GM18517 (cell line): ENCODE measurements around the gene IL1RL1.
A peak's percentile ranks its signal among the peaks of the same experiment; 100 is the strongest.
"Not testable (repeated sequence)": the region's sequence is repeated elsewhere in the genome, so short reads cannot be mapped to it uniquely, and the experiment has no call there.

Experiments
- ATAC-seq: cut with Tn5 transposase; IDR thresholded peaks from one replicate; pipeline ENCODE4 v1.9.1; 2021; ENCODE audit warnings: mild to moderate bottlenecking, moderate library complexity; ENCODE audit not compliant: unreplicated experiment

The IL1RL1 gene

DNA sequence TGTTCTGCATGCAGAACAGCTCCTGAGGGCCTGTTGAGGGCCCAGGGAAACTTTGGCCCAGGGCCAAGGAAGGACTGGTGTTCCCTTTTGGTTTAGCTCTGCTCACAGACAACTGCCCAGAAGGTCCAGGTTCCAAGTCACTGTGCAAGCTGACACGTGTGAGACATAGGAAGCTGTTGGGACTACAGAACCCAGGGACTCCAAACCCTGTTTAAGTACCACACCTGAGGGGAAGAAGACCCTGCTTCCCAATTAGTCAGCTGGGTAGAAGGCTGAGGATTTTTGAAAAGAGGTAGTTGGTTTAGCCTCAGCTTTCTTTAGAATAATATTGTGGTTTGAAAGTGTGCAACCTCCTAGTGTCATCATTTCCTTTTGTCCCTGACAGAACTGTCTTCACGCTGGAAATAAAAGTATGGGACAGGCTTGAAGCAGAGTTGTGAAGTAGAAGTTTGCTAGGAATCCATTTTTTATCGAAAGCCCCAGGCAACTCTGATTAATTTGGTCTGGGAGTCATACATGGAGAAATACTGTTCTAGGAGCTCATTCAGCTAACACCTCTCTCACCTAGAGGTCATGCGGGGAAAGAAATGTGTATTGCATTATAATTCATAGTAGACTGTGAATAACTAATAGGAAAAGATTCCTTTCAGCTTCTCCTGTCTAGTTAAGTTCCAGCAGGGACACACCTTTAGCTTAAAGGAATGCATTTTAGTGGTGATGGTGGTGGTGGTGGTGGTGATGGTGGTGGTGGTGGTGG lies 19.9 kb upstream of the IL1RL1 start:
- no peak for ATAC-seq

DNA sequence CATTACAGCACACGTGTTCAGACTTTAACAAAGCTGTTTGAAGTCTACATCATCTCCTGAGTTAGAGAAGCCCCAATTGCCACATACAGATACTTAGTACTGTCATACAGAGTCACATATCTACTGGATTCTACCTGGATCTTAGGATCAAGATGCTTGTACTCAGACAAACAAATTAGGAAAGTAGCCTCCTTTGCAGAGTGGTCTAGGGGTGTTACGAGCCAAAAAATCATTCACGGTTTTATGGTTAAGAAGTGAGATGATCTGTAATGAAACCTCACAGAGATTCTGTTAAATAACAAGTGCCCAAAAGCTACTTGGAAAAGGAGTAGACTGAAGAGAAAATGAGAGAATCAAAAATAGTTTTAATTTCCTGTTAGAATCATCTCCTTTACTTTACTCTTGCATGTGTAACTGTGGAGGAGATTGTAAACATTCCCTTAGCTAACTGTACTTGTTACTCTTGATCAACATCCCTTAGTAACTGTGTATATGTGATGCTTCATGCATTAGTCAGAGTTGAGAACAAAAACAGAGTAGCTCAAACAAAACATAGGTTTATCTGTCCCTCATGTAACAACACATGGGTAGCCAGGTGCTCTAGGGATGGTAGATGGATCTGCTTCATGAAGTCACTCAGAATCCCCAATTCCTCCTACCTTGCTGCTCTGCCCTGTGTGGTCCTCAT lies 16.4 kb upstream of the IL1RL1 start:
- no peak for ATAC-seq

DNA sequence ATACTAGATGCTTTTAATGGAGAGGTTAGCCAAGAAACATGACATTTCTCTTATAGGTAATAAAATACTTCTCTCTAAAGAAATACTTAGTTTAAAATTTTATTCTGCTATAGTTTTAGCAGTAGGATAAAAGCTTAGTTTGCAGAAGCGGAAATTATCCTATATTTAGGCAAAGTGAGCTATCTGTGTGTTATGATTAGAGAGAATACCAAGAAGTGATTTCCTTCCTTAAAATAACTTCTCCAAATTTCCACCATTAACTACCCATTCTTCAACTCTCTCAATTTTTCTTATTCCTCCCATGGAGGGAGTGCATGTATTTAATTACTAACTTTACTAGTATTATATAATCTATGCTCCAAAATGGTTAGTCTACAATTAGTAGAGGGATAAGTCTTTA lies 15.8 kb upstream of the IL1RL1 start:
- ATAC-seq = no peak

DNA sequence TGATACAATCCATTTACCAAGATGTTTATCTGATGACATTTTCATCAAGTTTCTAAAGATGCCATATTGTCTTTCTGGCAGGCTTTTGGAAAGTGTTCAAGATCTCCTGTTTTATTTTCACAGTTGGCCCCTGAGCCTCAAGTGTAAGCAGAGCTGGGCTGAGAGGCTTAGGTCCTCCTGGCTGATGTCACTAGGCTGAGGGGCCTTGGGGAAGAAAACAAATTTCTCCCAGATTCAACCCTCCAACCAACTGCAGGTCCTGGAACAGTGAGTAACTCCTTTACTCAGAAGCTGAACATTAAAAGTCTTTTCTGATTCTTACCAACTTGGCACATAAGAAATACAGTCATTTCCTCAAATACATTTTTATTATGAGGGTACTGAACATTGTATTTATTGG lies 14.9 kb upstream of the IL1RL1 start:
- ATAC-seq = no peak

DNA sequence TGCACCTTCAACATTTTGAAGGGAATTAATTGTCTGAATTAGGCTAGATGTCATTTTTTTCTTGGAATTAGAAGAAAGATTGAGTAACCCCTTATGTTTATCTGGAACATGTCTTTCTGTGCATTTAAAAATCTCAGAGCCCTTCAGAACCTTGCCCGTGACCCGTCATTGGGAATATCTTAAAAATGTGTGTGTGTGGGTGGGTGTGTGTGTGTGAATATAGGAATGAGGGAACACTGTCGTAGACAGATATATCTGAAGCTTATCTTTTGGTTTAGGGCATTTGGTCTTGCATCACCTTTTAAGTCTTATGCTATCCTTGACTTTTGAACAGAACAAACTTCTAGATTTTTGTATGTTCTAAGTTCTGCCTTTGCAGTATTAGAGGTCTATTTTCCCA lies 13.5 kb upstream of the IL1RL1 start:
- ATAC-seq = no peak

DNA sequence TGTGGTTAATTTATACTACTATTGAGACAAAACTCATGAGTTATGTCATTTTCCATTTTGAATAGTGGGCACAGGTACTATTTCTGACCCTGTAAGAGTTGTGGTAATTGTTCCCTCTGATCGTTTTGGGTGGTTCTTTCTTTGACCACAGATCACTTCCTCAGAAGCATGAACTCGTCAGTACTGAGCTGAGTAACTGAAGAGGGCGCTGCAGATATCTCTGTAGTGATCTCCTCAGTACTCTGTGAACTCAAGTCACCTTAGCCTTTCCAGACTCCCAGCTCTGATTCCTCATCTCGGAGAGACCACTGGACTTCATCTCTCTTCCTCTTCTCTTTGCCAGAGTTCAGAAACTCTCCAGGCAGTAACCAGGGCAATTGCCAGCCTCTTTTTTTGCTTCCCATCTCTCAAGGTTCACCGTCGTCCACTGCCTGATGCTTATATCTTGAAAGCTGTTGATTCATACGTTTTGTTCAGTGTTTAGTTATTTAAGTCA lies 9.4 kb upstream of the IL1RL1 start:
- peak; percentile 70 for ATAC-seq

- ATAC-seq = no peak
Observed at GRCh38 chr2:102302458-102302857, 8.9 kb upstream of the IL1RL1 start.

- ATAC-seq = no peak
Observed at GRCh38 chr2:102303589-102303988, 7.8 kb upstream of the IL1RL1 start.

- ATAC-seq = no peak
Observed at GRCh38 chr2:102304268-102304667, 7.1 kb upstream of the IL1RL1 start.

DNA sequence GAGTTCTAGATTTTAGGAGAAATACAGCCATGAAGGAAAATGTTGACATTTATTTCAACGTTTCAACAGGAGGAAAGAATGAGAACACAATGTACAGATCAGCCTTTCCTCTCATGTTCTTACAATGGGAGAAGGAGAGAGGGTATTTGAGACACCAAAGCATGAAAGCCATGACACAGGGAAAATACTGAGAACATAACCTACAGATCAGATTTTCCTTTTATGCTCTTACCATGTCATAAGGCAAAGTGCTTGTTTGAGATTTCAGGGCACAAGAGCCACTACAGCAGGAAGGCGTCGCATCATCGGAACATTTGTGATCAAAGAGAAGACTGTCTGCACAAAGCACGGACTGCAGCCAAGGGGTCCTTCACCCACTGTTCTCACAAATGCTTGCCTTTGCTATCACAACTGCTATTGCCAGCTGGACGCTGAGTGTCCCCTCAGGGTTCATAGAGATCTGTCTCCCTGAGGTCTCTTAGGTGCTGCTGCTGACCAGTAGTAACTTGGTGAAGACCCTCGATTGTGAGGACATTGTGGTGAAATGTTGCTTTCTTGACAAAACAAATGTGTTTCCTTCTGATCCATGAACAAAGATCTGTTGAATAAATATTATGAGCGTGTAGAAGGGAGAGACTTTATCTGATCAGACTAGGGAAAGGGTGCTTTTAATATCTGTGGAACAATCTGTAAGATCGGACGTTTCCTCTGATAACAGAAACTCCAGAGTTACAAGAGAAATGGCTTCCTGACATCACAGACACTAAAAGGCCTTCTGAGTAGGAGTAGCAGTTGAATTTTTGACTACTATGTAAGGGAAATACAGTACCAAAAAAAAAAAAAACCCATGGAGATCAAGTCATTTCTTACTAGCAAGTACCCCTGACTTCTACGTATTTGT lies 6.4 kb upstream of the IL1RL1 start:
- no peak for ATAC-seq

DNA sequence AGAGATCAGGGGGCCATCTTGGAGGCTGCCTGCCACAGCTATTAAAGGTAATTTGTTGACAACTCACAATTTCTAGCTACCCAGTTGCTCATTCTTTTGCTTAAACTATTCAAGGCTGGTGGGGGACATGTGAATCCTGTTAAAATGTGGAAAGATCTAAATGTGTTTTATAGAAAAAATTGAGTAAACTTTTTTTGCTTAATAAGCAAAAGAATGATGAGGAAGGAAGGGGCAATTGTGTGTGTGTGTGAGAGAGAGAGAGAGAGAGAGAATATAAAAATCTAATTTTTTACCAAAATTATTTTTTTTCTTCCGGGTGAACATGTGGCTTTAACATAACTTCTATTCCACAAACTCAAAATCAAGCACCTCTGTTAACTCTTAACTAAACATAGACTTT lies 5.2 kb upstream of the IL1RL1 start:
- no peak for ATAC-seq

GRCh38 chr2:102313025-102313424 lies 1.7 kb downstream of the IL1RL1 start:
- ATAC-seq = no peak

GRCh38 chr2:102313471-102313870 lies 2.1 kb downstream of the IL1RL1 start:
- ATAC-seq = no peak

DNA sequence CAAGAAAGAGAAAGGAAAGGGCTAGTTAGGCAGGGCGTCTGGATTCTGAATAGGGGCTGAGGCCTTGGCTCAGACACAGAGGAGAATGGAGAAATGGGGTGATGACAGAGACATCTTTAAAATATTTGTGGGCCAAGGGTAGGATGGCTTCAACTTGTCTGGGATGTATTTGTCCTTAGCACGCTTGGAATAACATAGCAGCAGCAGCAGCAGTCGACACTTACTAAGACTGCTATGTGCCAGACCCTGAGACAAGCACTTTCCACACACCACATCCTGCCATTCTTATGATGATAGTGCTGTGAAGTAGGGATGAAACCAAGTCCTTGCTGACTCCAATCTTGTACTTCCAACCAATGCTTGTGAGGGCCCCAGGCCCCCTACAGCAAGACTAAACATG lies 2.6 kb downstream of the IL1RL1 start:
- no peak for ATAC-seq

DNA sequence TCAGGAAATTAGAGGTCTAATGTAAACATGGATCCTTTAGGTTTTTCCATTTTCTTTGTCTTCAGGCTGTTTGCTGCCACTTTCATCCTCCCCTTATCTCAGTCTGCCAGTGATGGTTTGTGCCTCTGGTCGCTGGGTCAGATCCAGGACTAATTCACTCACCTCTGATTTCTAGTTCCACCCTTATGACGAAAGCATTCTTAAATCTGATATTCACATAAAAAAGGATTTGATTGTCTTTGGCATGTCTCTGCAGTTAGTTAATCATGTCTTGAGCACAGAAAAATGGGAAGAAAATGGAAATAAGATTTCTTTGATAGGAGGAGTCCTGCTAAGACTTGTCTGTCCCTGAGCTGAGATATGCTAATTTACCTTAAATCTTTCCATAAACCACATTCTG lies 4.6 kb downstream of the IL1RL1 start:
- ATAC-seq = no peak

DNA sequence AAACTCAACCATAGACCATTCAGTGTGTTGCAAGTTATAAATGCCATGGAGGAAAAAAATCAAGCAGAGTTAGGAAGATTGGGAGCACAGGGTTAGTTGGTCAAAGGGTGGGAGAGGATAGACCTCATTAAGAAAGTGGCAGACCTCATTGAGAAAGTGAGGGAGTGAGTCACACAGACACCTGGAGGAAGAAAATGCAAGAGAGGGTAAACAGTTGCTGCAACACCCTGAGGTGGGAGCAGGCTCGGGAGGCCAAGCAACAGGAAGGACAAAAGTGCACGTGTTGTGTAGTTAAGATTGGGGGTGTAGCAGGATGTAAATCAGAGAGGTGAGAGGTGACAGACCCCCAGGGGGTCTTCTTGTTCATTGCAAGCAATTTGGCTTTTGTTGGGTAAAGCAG lies 6.4 kb downstream of the IL1RL1 start:
- ATAC-seq = no peak

GRCh38 chr2:102318437-102318836 lies 7.1 kb downstream of the IL1RL1 start:
- no peak for ATAC-seq

DNA sequence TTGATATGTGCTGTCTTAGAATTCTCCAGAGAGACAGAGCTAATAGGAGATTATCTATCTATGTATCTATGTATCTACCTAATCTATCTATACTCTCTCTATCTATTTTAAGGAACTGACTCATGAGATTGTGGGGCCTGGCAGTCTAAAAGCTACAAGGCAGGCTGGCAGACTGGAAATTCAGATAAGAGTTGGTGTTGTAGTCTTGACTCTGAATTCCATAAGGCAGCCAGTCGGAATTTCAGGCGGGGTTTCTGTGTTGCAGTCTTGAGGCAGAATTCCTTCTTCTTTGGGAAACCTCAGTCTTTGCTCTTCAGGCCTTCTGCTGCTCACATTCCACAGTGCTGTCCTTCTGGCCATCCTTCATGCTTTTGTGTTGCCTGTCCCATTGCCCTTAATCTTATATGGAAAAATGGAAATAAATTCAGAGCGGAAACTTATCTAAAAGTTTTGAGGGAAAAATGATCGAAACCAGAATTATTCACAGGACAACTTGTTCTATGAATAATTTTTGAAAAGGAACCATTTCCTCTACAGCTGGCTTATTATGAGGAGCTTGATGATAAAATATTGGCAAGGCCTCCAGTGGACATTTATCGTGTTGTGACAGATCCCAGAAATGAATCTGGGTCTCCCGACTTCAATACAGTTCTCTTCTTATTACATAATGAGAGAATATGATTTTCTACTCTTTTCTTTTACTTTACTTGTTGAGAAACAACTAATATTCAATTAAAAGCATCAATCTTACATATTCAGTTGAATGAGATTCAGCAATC lies 10.8 kb downstream of the IL1RL1 start:
- no peak for ATAC-seq

GRCh38 chr2:102324914-102325313 lies 13.6 kb downstream of the IL1RL1 start:
- not testable (repeated sequence) for ATAC-seq

GRCh38 chr2:102331311-102331980 lies 20.1 kb downstream of the IL1RL1 start:
- no peak for ATAC-seq
